ENCODE results near the gene SCN4A.
A peak's percentile ranks its signal among the peaks of the same experiment; 100 is the strongest.

GRCh38 chr17:63919311-63919723 is 53.4 kb downstream of the SCN4A start:
- TF ChIP-seq CTCF (IDR thresholded peaks at IDR 0.05) (peak; percentile 90), RFX5 (IDR thresholded peaks at IDR 0.05) (no peak), BHLHE40 (IDR thresholded peaks at IDR 0.05; ENCODE audit: low read depth, low read length) (no peak), CEBPB (IDR thresholded peaks at IDR 0.05) (no peak), RAD21 (conservative IDR thresholded peaks at IDR 0.05 in 1 of 2, IDR thresholded peaks at IDR 0.05 in 1 of 2) (peak; percentile 91 to 95), REST (IDR thresholded peaks at IDR 0.05) (no peak), CHD2 (IDR thresholded peaks at IDR 0.05; ENCODE audit: low read length, partially characterized antibody) (no peak), PBX3 (IDR thresholded peaks at IDR 0.05) (no peak), POLR2A (IDR thresholded peaks at IDR 0.05; ENCODE audit: low read length) (no peak), CBX8 (IDR thresholded peaks at IDR 0.05) (no peak), EP300 (IDR thresholded peaks at IDR 0.05) (no peak), RNF2 (IDR thresholded peaks at IDR 0.05; ENCODE audit: borderline replicate concordance, low read depth) (no peak), MAX (IDR thresholded peaks at IDR 0.05) (no peak)
